Neutrophil (primary cell): ENCODE results near the gene DAPK1.

Source experiments
- H3K27ac ChIP-seq: fragments of 200-600 bp; sonication (generic); 2 replicates; pipeline ENCODE4 v1.5.1; 2016; ENCODE audit warnings: mild to moderate bottlenecking, moderate library complexity
- H3K27me3 ChIP-seq: fragments of 200-600 bp; sonication (generic); 2 replicates; pipeline ENCODE4 v1.6.0; 2016; ENCODE audit warnings: mild to moderate bottlenecking
- H3K36me3 ChIP-seq: fragments of 200-600 bp; sonication (generic); 2 replicates; pipeline ENCODE4 v1.5.1; 2017
- H3K4me1 ChIP-seq, 2 experiments: fragments of 200-600 bp in 1 of 2; sonication (generic) in 1 of 2; 1 replicate in 1 of 2; 2 replicates in 1 of 2; pipeline versions ENCODE4 v1.5.1 to v1.6.1; 2013 to 2016; ENCODE audit warnings: low read depth in 1 of 2, low read length in 1 of 2, mild to moderate bottlenecking in 1 of 2, moderate library complexity in 1 of 2; ENCODE audit not compliant: control insufficient read depth in 1 of 2, insufficient read depth in 1 of 2
- H3K4me3 ChIP-seq, 2 experiments: fragments of 200-600 bp in 1 of 2; sonication (generic) in 1 of 2; 1 replicate in 1 of 2; 2 replicates in 1 of 2; pipeline ENCODE4 v1.5.1; 2013 to 2016; ENCODE audit warnings: low read depth in 1 of 2, low read length in 1 of 2, mild to moderate bottlenecking in 1 of 2, moderate library complexity in 1 of 2
- H3K9me3 ChIP-seq: fragments of 200-600 bp; sonication (generic); 2 replicates; pipeline ENCODE4 v1.5.1; 2016
- CTCF ChIP-seq: fragments of 200-600 bp; sonication (generic); IDR thresholded peaks from 2 replicates; pipeline ENCODE4 v1.5.1; 2016; ENCODE audit warnings: antibody characterized with exemption

The DAPK1 gene

GRCh38 chr9:87682618-87683017, 185.0 kb downstream of the DAPK1 start:
- Histone ChIP-seq H3K27me3 (no peaks in the 10 kb centered on the region), H3K36me3 (peaks cover 12% of the 10 kb centered on the region), H3K27ac (no peak overlapping the region), H3K9me3 (no peaks in the 10 kb centered on the region), H3K4me3 (no peak overlapping the region), H3K4me1 (no peaks in the 10 kb centered on the region)
- TF ChIP-seq CTCF: no peak

- no peaks in the 10 kb centered on the region for H3K4me1 ChIP-seq
- no peak overlapping the region for H3K27ac ChIP-seq
- H3K27me3 ChIP-seq: no peaks in the 10 kb centered on the region
- peaks cover 12% of the 10 kb centered on the region for H3K36me3 ChIP-seq
- TF ChIP-seq CTCF: no peak
- no peak overlapping the region for H3K4me3 ChIP-seq
- H3K9me3 ChIP-seq: no peaks in the 10 kb centered on the region
These were observed 186.3 kb downstream of the DAPK1 start for GRCh38 chr9:87683751-87684626.

GRCh38 chr9:87684627-87685219, 187.1 kb downstream of the DAPK1 start:
- TF ChIP-seq CTCF: no peak
- Histone ChIP-seq H3K9me3 (no peaks in the 10 kb centered on the region), H3K27me3 (no peaks in the 10 kb centered on the region), H3K36me3 (peaks cover 12% of the 10 kb centered on the region), H3K27ac (no peak overlapping the region), H3K4me3 (no peak overlapping the region), H3K4me1 (no peaks in the 10 kb centered on the region)

GRCh38 chr9:87685441-87685840, 187.8 kb downstream of the DAPK1 start:
- Histone ChIP-seq H3K4me1 (no peaks in the 10 kb centered on the region), H3K27me3 (no peaks in the 10 kb centered on the region), H3K9me3 (no peaks in the 10 kb centered on the region), H3K36me3 (peaks cover 12% of the 10 kb centered on the region), H3K27ac (no peak overlapping the region), H3K4me3 (no peak overlapping the region)
- TF ChIP-seq CTCF: no peak

- H3K4me3 ChIP-seq: no peak overlapping the region
- TF ChIP-seq CTCF: no peak
- H3K4me1 ChIP-seq: no peaks in the 10 kb centered on the region
- H3K9me3 ChIP-seq: no peaks in the 10 kb centered on the region
- H3K27me3 ChIP-seq: no peaks in the 10 kb centered on the region
- H3K27ac ChIP-seq: no peak overlapping the region
- H3K36me3 ChIP-seq: peaks cover 12% of the 10 kb centered on the region
These were observed 188.3 kb downstream of the DAPK1 start for GRCh38 chr9:87685871-87686519.
